Measurements from ENCODE around the gene KLF15.

Gene KLF15

DNA sequence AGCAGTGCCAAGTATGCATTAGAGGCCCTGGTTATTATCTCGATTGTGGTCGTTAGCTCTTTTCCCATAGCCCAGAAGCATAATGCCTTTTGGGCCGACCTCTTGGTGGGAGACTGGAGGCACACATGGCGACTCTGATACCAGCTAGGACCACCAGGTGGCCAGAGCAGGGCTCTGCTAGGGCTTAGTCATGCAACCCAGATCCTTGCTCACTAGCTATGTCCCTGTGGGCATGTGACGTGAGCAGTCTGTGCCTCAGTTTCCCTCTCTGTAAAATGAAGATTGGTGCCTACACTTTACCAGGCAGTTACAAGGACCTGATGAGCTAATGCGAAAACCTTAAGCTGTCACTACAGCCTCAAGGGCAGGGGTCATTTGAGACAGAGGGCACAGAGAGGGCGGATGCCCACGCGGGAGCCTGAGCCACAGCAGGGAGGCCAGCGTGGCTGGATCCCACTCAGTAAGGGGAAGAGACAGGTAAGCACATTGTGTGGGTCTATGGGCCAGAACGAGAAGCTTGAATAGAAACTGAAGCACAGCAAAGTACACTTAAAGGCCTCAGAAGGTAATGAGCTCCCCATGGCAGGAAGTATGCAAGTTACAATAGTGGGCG lies 8.8 kb downstream of the KLF15 start:
- TF ChIP-seq, protein P1, sequence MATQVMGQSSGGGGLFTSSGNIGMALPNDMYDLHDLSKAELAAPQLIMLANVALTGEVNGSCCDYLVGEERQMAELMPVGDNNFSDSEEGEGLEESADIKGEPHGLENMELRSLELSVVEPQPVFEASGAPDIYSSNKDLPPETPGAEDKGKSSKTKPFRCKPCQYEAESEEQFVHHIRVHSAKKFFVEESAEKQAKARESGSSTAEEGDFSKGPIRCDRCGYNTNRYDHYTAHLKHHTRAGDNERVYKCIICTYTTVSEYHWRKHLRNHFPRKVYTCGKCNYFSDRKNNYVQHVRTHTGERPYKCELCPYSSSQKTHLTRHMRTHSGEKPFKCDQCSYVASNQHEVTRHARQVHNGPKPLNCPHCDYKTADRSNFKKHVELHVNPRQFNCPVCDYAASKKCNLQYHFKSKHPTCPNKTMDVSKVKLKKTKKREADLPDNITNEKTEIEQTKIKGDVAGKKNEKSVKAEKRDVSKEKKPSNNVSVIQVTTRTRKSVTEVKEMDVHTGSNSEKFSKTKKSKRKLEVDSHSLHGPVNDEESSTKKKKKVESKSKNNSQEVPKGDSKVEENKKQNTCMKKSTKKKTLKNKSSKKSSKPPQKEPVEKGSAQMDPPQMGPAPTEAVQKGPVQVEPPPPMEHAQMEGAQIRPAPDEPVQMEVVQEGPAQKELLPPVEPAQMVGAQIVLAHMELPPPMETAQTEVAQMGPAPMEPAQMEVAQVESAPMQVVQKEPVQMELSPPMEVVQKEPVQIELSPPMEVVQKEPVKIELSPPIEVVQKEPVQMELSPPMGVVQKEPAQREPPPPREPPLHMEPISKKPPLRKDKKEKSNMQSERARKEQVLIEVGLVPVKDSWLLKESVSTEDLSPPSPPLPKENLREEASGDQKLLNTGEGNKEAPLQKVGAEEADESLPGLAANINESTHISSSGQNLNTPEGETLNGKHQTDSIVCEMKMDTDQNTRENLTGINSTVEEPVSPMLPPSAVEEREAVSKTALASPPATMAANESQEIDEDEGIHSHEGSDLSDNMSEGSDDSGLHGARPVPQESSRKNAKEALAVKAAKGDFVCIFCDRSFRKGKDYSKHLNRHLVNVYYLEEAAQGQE (IDR thresholded peaks at IDR 0.05; ENCODE audit: insufficient read depth in 1 of 2, low read depth in 2 of 2, low read length in 2 of 2): no peak
- TF ChIP-seq POLR2AphosphoS5 (IDR thresholded peaks at IDR 0.05; ENCODE audit: low read depth, low read length): no peak
- TF ChIP-seq FOXP2 (optimal IDR thresholded peaks at IDR 0.05; ENCODE audit: borderline replicate concordance, extremely low read depth, extremely low read length, insufficient read depth): no peak
- TF ChIP-seq SIN3A (IDR thresholded peaks at IDR 0.05; ENCODE audit: borderline replicate concordance, insufficient read depth, low read length): no peak
- TF ChIP-seq TAF1 (IDR thresholded peaks at IDR 0.05; ENCODE audit: borderline replicate concordance, insufficient read depth, low read length): no peak

- TF ChIP-seq POLR2AphosphoS5 (IDR thresholded peaks at IDR 0.05; ENCODE audit: low read depth, low read length) (no peak), FOXP2 (optimal IDR thresholded peaks at IDR 0.05; ENCODE audit: borderline replicate concordance, extremely low read depth, extremely low read length, insufficient read depth) (no peak), TAF1 (IDR thresholded peaks at IDR 0.05; ENCODE audit: borderline replicate concordance, insufficient read depth, low read length) (no peak), SIN3A (IDR thresholded peaks at IDR 0.05; ENCODE audit: borderline replicate concordance, insufficient read depth, low read length) (no peak)
- TF ChIP-seq, protein P1 (IDR thresholded peaks at IDR 0.05; ENCODE audit: insufficient read depth in 1 of 2, low read depth in 2 of 2, low read length in 2 of 2): no peak
Measured at GRCh38 chr3:126347543-126348161, 9.6 kb downstream of the KLF15 start.

DNA sequence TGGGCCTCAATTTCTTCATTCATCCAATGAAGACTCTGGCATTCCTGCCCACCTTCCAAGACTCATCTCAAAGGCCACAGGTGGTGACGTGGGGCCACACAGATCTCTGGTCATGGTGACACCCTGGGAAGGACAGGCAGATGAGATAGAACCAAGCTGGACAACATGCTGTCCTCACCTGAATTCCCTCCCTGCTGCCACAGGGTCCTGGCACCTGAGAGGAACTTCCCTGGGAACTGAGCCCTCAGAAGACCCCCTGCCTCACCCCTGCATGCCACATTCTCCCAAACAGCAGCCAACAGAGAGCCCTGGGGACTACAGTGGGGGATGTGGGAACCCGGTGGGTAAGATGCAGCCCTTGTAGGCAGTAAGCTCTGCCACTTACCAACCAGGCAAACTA lies 10.7 kb downstream of the KLF15 start:
- TF ChIP-seq, protein P1 (IDR thresholded peaks at IDR 0.05; ENCODE audit: insufficient read depth in 1 of 2, low read depth in 2 of 2, low read length in 2 of 2): no peak
- TF ChIP-seq SIN3A (IDR thresholded peaks at IDR 0.05; ENCODE audit: borderline replicate concordance, insufficient read depth, low read length) (no peak), TAF1 (IDR thresholded peaks at IDR 0.05; ENCODE audit: borderline replicate concordance, insufficient read depth, low read length) (no peak), POLR2AphosphoS5 (IDR thresholded peaks at IDR 0.05; ENCODE audit: low read depth, low read length) (no peak), FOXP2 (optimal IDR thresholded peaks at IDR 0.05; ENCODE audit: borderline replicate concordance, extremely low read depth, extremely low read length, insufficient read depth) (no peak)

- TF ChIP-seq, protein P1 (IDR thresholded peaks at IDR 0.05; ENCODE audit: insufficient read depth in 1 of 2, low read depth in 2 of 2, low read length in 2 of 2): no peak
- TF ChIP-seq FOXP2 (optimal IDR thresholded peaks at IDR 0.05; ENCODE audit: borderline replicate concordance, extremely low read depth, extremely low read length, insufficient read depth) (no peak), TAF1 (IDR thresholded peaks at IDR 0.05; ENCODE audit: borderline replicate concordance, insufficient read depth, low read length) (no peak), SIN3A (IDR thresholded peaks at IDR 0.05; ENCODE audit: borderline replicate concordance, insufficient read depth, low read length) (no peak), POLR2AphosphoS5 (IDR thresholded peaks at IDR 0.05; ENCODE audit: low read depth, low read length) (no peak)
Measured at GRCh38 chr3:126345641-126346460, 11.4 kb downstream of the KLF15 start.

Measured in PFSK-1 (cell line).